T-cell (primary cell): ENCODE results near the gene CBFA2T2. TPM values are rescaled to one million over a fixed set of nuclear protein-coding genes. Genes with fewer than 3 reads are reported as not detected.
"Not testable (repeated sequence)": the region's sequence is repeated elsewhere in the genome, so short reads cannot be mapped to it uniquely, and the experiment has no call there.

ENCODE experiments used
- ATAC-seq, 4 experiments: fragments of 200-7000 bp in 3 of 4; fragments of 150-1000 bp in 1 of 4; cut with Tn5 transposase; replicated peaks in 1 of 4; 1 replicate in 3 of 4; 2 replicates in 1 of 4; pipeline ENCODE4 v1.10.0; 2021; ENCODE audit warnings: moderate library complexity in 3 of 4, mild to moderate bottlenecking in 2 of 4, moderate number of reproducible peaks in 1 of 4
- CTCF ChIA-PET, 2 donors: fragments of 300-600 bp; sonication (Branson Sonifier 250); formaldehyde crosslinking; loops; one replicate each; lab custom pipeline; 2022; ENCODE audit warnings: antibody characterized with exemption in 2 of 2; lab: Charles Lee
- POLR2A ChIA-PET, 2 donors: fragments of 300-600 bp; sonication (Branson Sonifier 250); formaldehyde crosslinking; loops; one replicate each; lab custom pipeline; 2022; ENCODE audit warnings: antibody characterized with exemption in 2 of 2; lab: Charles Lee
- DNase-seq, 35 experiments: peaks; one replicate each; pipeline versions ENCODE4 v3.0.0 to v3.0.0-alpha.2; 2013 to 2023
- H3K27ac ChIP-seq: one replicate; pipeline ENCODE4 v1.5.1; 2013; ENCODE audit warnings: low read length
- H3K27me3 ChIP-seq, 2 experiments: replicated peaks in 1 of 2; 1 replicate in 1 of 2; 2 replicates in 1 of 2; pipeline versions ENCODE4 v1.6.1 to v1.7.0; 2013; ENCODE audit warnings: low read length in 1 of 2, mixed read lengths in 1 of 2; ENCODE audit not compliant: control insufficient read depth in 2 of 2, insufficient read depth in 2 of 2; ENCODE audit errors: extremely low read depth in 1 of 2
- H3K36me3 ChIP-seq, 2 donors: 1 replicate in 1 of 2; 2 replicates in 1 of 2; pipeline versions ENCODE4 v1.6.1 to v1.7.0; 2013; ENCODE audit warnings: low read length in 1 of 2; ENCODE audit not compliant: control insufficient read depth in 2 of 2, insufficient read depth in 1 of 2; ENCODE audit errors: extremely low read depth in 1 of 2
- H3K4me1 ChIP-seq, 2 experiments: 1 replicate in 1 of 2; 2 replicates in 1 of 2; pipeline versions ENCODE4 v1.6.1 to v1.7.0; 2013; ENCODE audit warnings: low read length in 2 of 2, mixed read lengths in 1 of 2; ENCODE audit not compliant: insufficient read depth in 2 of 2, control insufficient read depth in 1 of 2; ENCODE audit errors: extremely low read depth in 1 of 2
- H3K4me3 ChIP-seq, 2 donors: 1 replicate in 1 of 2; 2 replicates in 1 of 2; pipeline versions ENCODE4 v1.5.1 to v1.7.0; 2013; ENCODE audit warnings: mild to moderate bottlenecking in 2 of 2, low read length in 1 of 2, moderate library complexity in 1 of 2; ENCODE audit not compliant: control insufficient read depth in 1 of 2; ENCODE audit errors: extremely low read depth in 1 of 2
- H3K9me3 ChIP-seq: 2 replicates; pipeline ENCODE4 v1.7.0; 2013
- H3K27ac Mint-ChIP-seq, 2 donors: one replicate each; pipeline ENCODE4 v1.8.0; 2020 to 2021; ENCODE audit warnings: mild to moderate bottlenecking in 2 of 2, mixed read lengths in 2 of 2
- H3K27me3 Mint-ChIP-seq, 2 donors: one replicate each; pipeline ENCODE4 v1.8.0; 2021 to 2022; ENCODE audit warnings: mixed read lengths in 2 of 2
- H3K36me3 Mint-ChIP-seq: one replicate; pipeline ENCODE4 v1.8.0; 2021; ENCODE audit warnings: mixed read lengths
- H3K4me1 Mint-ChIP-seq, 3 donors: one replicate each; pipeline ENCODE4 v1.8.0; 2020 to 2022; ENCODE audit warnings: mixed read lengths in 3 of 3, mild to moderate bottlenecking in 1 of 3
- H3K4me3 Mint-ChIP-seq, 3 donors: one replicate each; pipeline ENCODE4 v1.8.0; 2020 to 2022; ENCODE audit warnings: mild to moderate bottlenecking in 3 of 3, mixed read lengths in 3 of 3, moderate library complexity in 3 of 3
- H3K9me3 Mint-ChIP-seq, 3 donors: one replicate each; pipeline ENCODE4 v1.8.0; 2020 to 2022; ENCODE audit warnings: mixed read lengths in 3 of 3
- WGBS: methylation state at CpG from one replicate; pipeline ENCODE4 v1.1.5; 2013; ENCODE audit warnings: missing lambda C conversion rate; ENCODE audit not compliant: insufficient coverage; 5-methylcytosine and 5-hydroxymethylcytosine counted together
- total RNA-seq, 35 experiments: library from RNA in 6 of 35; stranded (reverse) in 6 of 35; fragments of 120-200 nt in 1 of 35; gene quantifications; one replicate each; pipeline versions ENCODE4 v1.2.1 to v1.2.4 and lab custom pipeline; 2013 to 2026

The CBFA2T2 gene
- total RNA-seq, 5 donors from 2014 or later (not counting 1 experiment from before 2014, with no cell fraction given), result 25.2 to 34.2 (median 31.0) TPM

- Histone ChIP-seq H3K36me3 (no peaks in the 10 kb centered on the region), H3K27ac (no peak overlapping the region), H3K27me3 (no peaks in the 10 kb centered on the region), H3K4me3 (no peak overlapping the region), H3K4me1 (no peaks in the 10 kb centered on the region), H3K9me3 (no peaks in the 10 kb centered on the region)
- Mint-ChIP-seq H3K9me3 (no peaks in the 10 kb centered on the region), H3K27me3 (no peaks in the 10 kb centered on the region), H3K4me3 (no peak overlapping the region), H3K4me1 (peaks cover 38 to 39% (median 39%) of the 10 kb centered on the region in 3 donors), H3K36me3 (peaks cover 17% of the 10 kb centered on the region), H3K27ac (no peak overlapping the region)
- WGBS, result 89% methylated on average over 1 of the region's 3 CpGs
- ChIA-PET CTCF (interaction anchor here in 1 of 2 donors (0.6 kb wide), 1 partner anchor 563 kb away, joined by 3 read pairs; no protein-coding TSS in a partner anchor), POLR2A (interaction anchor here (0.6 to 0.7 kb wide), 2 partner anchors 38 to 138 kb away, joined by 3 to 4 read pairs; no protein-coding TSS in a partner anchor)
- no peak for DNase-seq
- no peak for ATAC-seq
These were observed 9.5 kb downstream of the CBFA2T2 start for GRCh38 chr20:33499355-33499754.

GRCh38 chr20:33501000-33501399 is 11.1 kb downstream of the CBFA2T2 start:
- Mint-ChIP-seq H3K27ac (no peak overlapping the region), H3K27me3 (no peaks in the 10 kb centered on the region), H3K4me1 (peaks cover 38 to 47% (median 42%) of the 10 kb centered on the region in 3 donors), H3K36me3 (peaks cover 17% of the 10 kb centered on the region), H3K4me3 (no peak overlapping the region), H3K9me3 (no peaks in the 10 kb centered on the region)
- Histone ChIP-seq H3K27me3 (no peaks in the 10 kb centered on the region), H3K9me3 (no peaks in the 10 kb centered on the region), H3K36me3 (no peaks in the 10 kb centered on the region), H3K27ac (no peak overlapping the region), H3K4me3 (no peak overlapping the region), H3K4me1 (no peaks in the 10 kb centered on the region)
- ChIA-PET CTCF (interaction anchor here (0.6 to 0.8 kb wide), 3 partner anchors 147 to 1732 kb away, joined by 4 read pairs; partner anchors contain the start of gene NECAB3 (in 1 of the 2)), POLR2A (interaction anchor here in 1 of 2 donors (0.6 kb wide), 2 partner anchors 49 to 1453 kb away, joined by 7 to 8 read pairs; no protein-coding TSS in a partner anchor)
- WGBS, result no CpG with 5 or more reads among the region's 2 CpGs
- DNase-seq (no peak), ATAC-seq (no peak)

- no peak overlapping the region for H3K4me3 Mint-ChIP-seq
- no peak overlapping the region for H3K27ac Mint-ChIP-seq
- H3K27me3 Mint-ChIP-seq, result no peaks in the 10 kb centered on the region
- peaks cover 0 to 5% of the 10 kb centered on the region in 2 donors for H3K36me3 ChIP-seq
- no peaks in the 10 kb centered on the region for H3K9me3 Mint-ChIP-seq
- no peaks in the 10 kb centered on the region for H3K27me3 ChIP-seq
- H3K4me1 Mint-ChIP-seq, result peaks cover 46 to 52% (median 50%) of the 10 kb centered on the region in 3 donors
- H3K4me1 ChIP-seq, result no peaks in the 10 kb centered on the region
- ChIA-PET POLR2A (interaction anchor here (0.6 to 0.7 kb wide), 5 partner anchors 29 to 1298 kb away, joined by 3 to 8 read pairs (median 6); no protein-coding TSS in a partner anchor), CTCF (interaction anchor here in 1 of 2 donors (0.6 kb wide), 1 partner anchor 127 kb away, joined by 5 read pairs; no protein-coding TSS in a partner anchor)
- H3K27ac ChIP-seq, result no peak overlapping the region
- H3K36me3 Mint-ChIP-seq, result peaks cover 23% of the 10 kb centered on the region
- ATAC-seq (no peak), DNase-seq (no peak)
- H3K4me3 ChIP-seq, result no peak overlapping the region
- H3K9me3 ChIP-seq, result no peaks in the 10 kb centered on the region
- WGBS, result no CpG with 5 or more reads among the region's 6 CpGs
These were observed 13.7 kb downstream of the CBFA2T2 start for GRCh38 chr20:33503564-33503963.

DNA sequence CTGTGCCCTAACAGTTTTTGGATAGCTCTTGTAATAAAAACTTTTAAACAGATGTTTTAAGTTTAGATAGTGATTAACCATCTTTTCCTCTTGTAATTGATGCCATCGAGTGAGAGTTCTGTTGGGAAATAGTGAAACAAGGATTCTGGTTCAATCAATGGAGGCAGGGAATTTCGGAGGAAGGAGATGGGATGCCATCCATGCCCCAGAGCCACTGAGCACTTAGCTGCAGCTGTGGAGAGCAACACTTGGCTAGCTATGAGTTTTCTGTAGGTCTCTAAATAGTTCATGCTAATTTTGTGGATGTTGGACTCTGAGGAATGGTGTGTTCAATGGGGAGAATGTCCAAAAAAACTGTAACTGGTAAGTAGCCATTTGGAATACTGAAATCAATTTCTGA is 16.7 kb downstream of the CBFA2T2 start:
- H3K36me3 Mint-ChIP-seq, result peaks cover 26% of the 10 kb centered on the region
- POLR2A ChIA-PET, result interaction anchor here in 1 of 2 donors (0.5 to 0.9 kb wide), 2 partner anchors 16 to 110 kb away, joined by 3 to 6 read pairs; no protein-coding TSS in a partner anchor
- Histone ChIP-seq H3K36me3 (peaks cover 0 to 5% of the 10 kb centered on the region in 2 donors), H3K9me3 (no peaks in the 10 kb centered on the region), H3K27me3 (no peaks in the 10 kb centered on the region), H3K27ac (no peak overlapping the region), H3K4me1 (no peaks in the 10 kb centered on the region), H3K4me3 (no peak overlapping the region)
- ATAC-seq (no peak), DNase-seq (no peak)
- H3K27ac Mint-ChIP-seq, result no peak overlapping the region
- H3K4me3 Mint-ChIP-seq, result no peak overlapping the region
- H3K4me1 Mint-ChIP-seq, result peaks cover 38 to 42% (median 41%) of the 10 kb centered on the region in 3 donors
- H3K9me3 Mint-ChIP-seq, result no peaks in the 10 kb centered on the region
- CTCF ChIA-PET, result no interaction called here
- WGBS, result 100% methylated on average over 2 of the region's 2 CpGs
- H3K27me3 Mint-ChIP-seq, result no peaks in the 10 kb centered on the region

DNA sequence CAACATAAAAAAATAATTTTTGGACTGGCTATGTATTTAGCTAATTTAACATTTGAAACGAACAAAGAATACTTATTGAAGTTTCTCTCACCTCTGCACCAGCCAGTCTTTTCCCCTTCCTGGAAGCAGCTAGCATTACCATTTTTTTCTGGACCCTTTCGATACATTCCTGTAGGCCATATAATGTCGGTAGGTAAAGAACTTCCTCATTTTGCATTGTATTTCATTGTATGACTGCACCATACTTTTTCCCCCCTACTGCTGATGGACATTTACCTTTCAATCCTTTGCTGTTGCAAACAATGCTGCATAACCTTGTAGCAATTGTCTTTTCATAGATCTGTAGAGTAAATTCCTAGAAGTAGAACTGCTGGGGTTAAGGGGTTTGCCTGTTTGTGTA is 17.6 kb downstream of the CBFA2T2 start:
- no peak overlapping the region for H3K4me3 Mint-ChIP-seq
- CTCF ChIA-PET, result no interaction called here
- no peak for ATAC-seq

GRCh38 chr20:33508015-33508414 is 18.1 kb downstream of the CBFA2T2 start:
- WGBS, result 100% methylated on average over 5 of the region's 7 CpGs
- H3K36me3 Mint-ChIP-seq, result peaks cover 26% of the 10 kb centered on the region
- ATAC-seq, DNase-seq, H3K27ac Mint-ChIP-seq, H3K9me3 Mint-ChIP-seq, H3K9me3 ChIP-seq, H3K27me3 ChIP-seq, H3K4me3 Mint-ChIP-seq, H3K4me1 ChIP-seq, H3K36me3 ChIP-seq, H3K27me3 Mint-ChIP-seq, H3K4me3 ChIP-seq, H3K27ac ChIP-seq: not testable (repeated sequence)
- ChIA-PET POLR2A (interaction anchor here in 1 of 2 donors (1.1 kb wide), 1 partner anchor 38 kb away, joined by 5 read pairs; no protein-coding TSS in a partner anchor), CTCF (interaction anchor here in 1 of 2 donors (0.6 kb wide), 1 partner anchor 600 kb away, joined by 3 read pairs; no protein-coding TSS in a partner anchor)
- peaks cover 45 to 50% (median 49%) of the 10 kb centered on the region in 3 donors for H3K4me1 Mint-ChIP-seq

More for the DNA sequence above, 17.6 kb downstream of the CBFA2T2 start:
- Histone ChIP-seq H3K27me3 (no peaks in the 10 kb centered on the region), H3K4me1 (no peaks in the 10 kb centered on the region), H3K36me3 (peaks cover 0 to 5% of the 10 kb centered on the region in 2 donors), H3K27ac (no peak overlapping the region), H3K4me3 (no peak overlapping the region), H3K9me3 (no peaks in the 10 kb centered on the region)
- DNase-seq, result no peak
- no peaks in the 10 kb centered on the region for H3K27me3 Mint-ChIP-seq
- no peaks in the 10 kb centered on the region for H3K9me3 Mint-ChIP-seq
- POLR2A ChIA-PET, result interaction anchor here in 1 of 2 donors (1.1 kb wide), 1 partner anchor 38 kb away, joined by 5 read pairs; no protein-coding TSS in a partner anchor
- H3K36me3 Mint-ChIP-seq, result peaks cover 26% of the 10 kb centered on the region
- no CpG with 5 or more reads among the region's 3 CpGs for WGBS
- H3K27ac Mint-ChIP-seq, result no peak overlapping the region
- H3K4me1 Mint-ChIP-seq, result peaks cover 43 to 48% (median 46%) of the 10 kb centered on the region in 3 donors
